K562 (cell line): ENCODE measurements around the gene TJAP1. TPM values are rescaled to one million over a fixed set of nuclear protein-coding genes. Genes with fewer than 3 reads are reported as not detected.
A peak's percentile ranks its signal among the peaks of the same experiment; 100 is the strongest.

Source experiments
- ATAC-seq: fragments of 200-7000 bp; cut with Tn5 transposase; 3 replicates; pipeline ENCODE4 v1.9.1; 2020; ENCODE audit warnings: moderate library complexity
- BruUV-seq: library from RNA; stranded (reverse); fragments of 400-500 nt; replicated peaks from 2 replicates; lab custom pipeline; 2021; lab: Mats Ljungman, UMichigan
- CTCF ChIA-PET: fragments of 300-600 bp; formaldehyde crosslinking; extraction: SDS; loops from one replicate; lab custom pipeline; 2021; ENCODE audit warnings: low intra/inter-chr PET ratio; lab: Yijun Ruan, JAX
- POLR2A ChIA-PET: fragments of 300-600, 350-650 bp; sonication (Branson Sonifier 250); formaldehyde crosslinking; extraction: SDS; loops from one replicate; lab custom pipeline; 2021; ENCODE audit warnings: antibody characterized with exemption, inconsistent platforms; lab: Yijun Ruan, JAX
- DNase-seq, 4 experiments: peaks; one replicate each; pipeline versions ENCODE4 v3.0.0 to v3.0.0-alpha.2; 2011 to 2018; ENCODE audit warnings: low spot score in 3 of 4, mixed read lengths in 3 of 4; ENCODE audit errors: extremely low read depth in 1 of 4
- FAIRE-seq: peaks from 2 replicates; lab custom pipeline; 2011; peaks lifted over from hg19 to GRCh38; lab: Jason Lieb, UNC
- H2AFZ ChIP-seq: 2 replicates; pipeline ENCODE4 v1.6.0; 2011; ENCODE audit warnings: low read depth, low read length, control low read depth, inconsistent platforms
- H3K27ac ChIP-seq: fragments of 200-600 bp; 3 replicates; pipeline ENCODE4 v1.8.0; 2011; ENCODE audit warnings: low read depth, mild to moderate bottlenecking, control low read depth, inconsistent platforms, low read length, moderate library complexity, mixed read lengths; ENCODE audit errors: extremely low read depth
- H3K27me3 ChIP-seq, 2 experiments: fragments of 300-600 bp in 1 of 2; 2 replicates in 1 of 2; 3 replicates in 1 of 2; pipeline versions ENCODE4 v1.6.0 to v1.8.0; 2011; ENCODE audit warnings: inconsistent platforms in 2 of 2, low read length in 2 of 2, mild to moderate bottlenecking in 1 of 2, mixed read lengths in 1 of 2, moderate library complexity in 1 of 2; ENCODE audit not compliant: control insufficient read depth in 2 of 2, insufficient read depth in 2 of 2
- H3K36me3 ChIP-seq: fragments of 300-600 bp; 3 replicates; pipeline ENCODE4 v1.8.0; 2011; ENCODE audit warnings: mild to moderate bottlenecking, low read length, inconsistent platforms; ENCODE audit not compliant: control insufficient read depth, insufficient read depth
- H3K4me1 ChIP-seq, 2 experiments: fragments of 200-600 bp in 1 of 2; replicated peaks in 1 of 2; 2 replicates in 1 of 2; 3 replicates in 1 of 2; pipeline versions ENCODE4 v1.5.1 to v1.8.0; 2011; ENCODE audit warnings: inconsistent platforms in 2 of 2, low read length in 2 of 2, mild to moderate bottlenecking in 1 of 2, mixed read lengths in 1 of 2, moderate library complexity in 1 of 2; ENCODE audit not compliant: control insufficient read depth in 2 of 2, insufficient read depth in 2 of 2
- H3K4me2 ChIP-seq: 2 replicates; pipeline ENCODE4 v1.6.1; 2011; ENCODE audit warnings: low read length, control low read depth, inconsistent platforms, mixed read lengths; ENCODE audit not compliant: insufficient read depth
- H3K4me3 ChIP-seq: fragments of 200-600 bp; sonication (generic), shearing (Covaris generic); 2 replicates; pipeline ENCODE4 v1.5.1; 2016; ENCODE audit warnings: control low read depth, inconsistent platforms
- H3K79me2 ChIP-seq: fragments of 200-600 bp; 3 replicates; pipeline ENCODE4 v1.8.0; 2011; ENCODE audit warnings: low read length, inconsistent platforms; ENCODE audit not compliant: control insufficient read depth, insufficient read depth
- H3K9ac ChIP-seq, 2 experiments: 2 replicates each; pipeline versions ENCODE4 v1.6.0 to v1.6.1; 2011; ENCODE audit warnings: low read depth in 2 of 2, low read length in 2 of 2, control low read depth in 1 of 2, inconsistent platforms in 1 of 2, mild to moderate bottlenecking in 1 of 2, mixed read lengths in 1 of 2; ENCODE audit not compliant: insufficient read depth in 1 of 2
- H3K9me1 ChIP-seq: one replicate; pipeline ENCODE4 v1.6.0; 2011; ENCODE audit warnings: inconsistent platforms, mild to moderate bottlenecking, low read length, moderate library complexity; ENCODE audit not compliant: control insufficient read depth, insufficient read depth
- H3K9me3 ChIP-seq: replicated peaks from 2 replicates; pipeline ENCODE4 v1.5.1; 2011; ENCODE audit warnings: low read depth, low read length, inconsistent platforms; ENCODE audit not compliant: control insufficient read depth, insufficient read depth
- H4K20me1 ChIP-seq: replicated peaks from 2 replicates; pipeline ENCODE4 v1.6.1; 2011; ENCODE audit warnings: low read length, inconsistent platforms, mixed read lengths; ENCODE audit not compliant: control insufficient read depth, insufficient read depth
- ATF2 ChIP-seq: sonication (generic); formaldehyde crosslinking; IDR thresholded peaks from 2 replicates; pipeline ENCODE4 v1.8.1; 2022; ENCODE audit warnings: missing genetic modification reagents
- RBFOX2 ChIP-seq: fragments of 200-400 bp; formaldehyde crosslinking; IDR thresholded peaks from 2 replicates; pipeline ENCODE4 v1.6.1; 2017; ENCODE audit warnings: low read depth, mild to moderate bottlenecking, low read length, moderate library complexity
- TCF3 ChIP-seq: sonication (generic); formaldehyde crosslinking; IDR thresholded peaks from 2 replicates; pipeline ENCODE4 v1.4.0; 2020; ENCODE audit warnings: mild to moderate bottlenecking, missing genetic modification reagents
- WGBS: fragments of 100-300 bp; shearing (Covaris generic); methylation state at CpG from one replicate; pipeline ENCODE4 v1.1.6; 2016; ENCODE audit warnings: low coverage, mixed read lengths; ENCODE audit not compliant: insufficient coverage; ENCODE audit errors: missing lambda C conversion rate; 5-methylcytosine and 5-hydroxymethylcytosine counted together
- in situ Hi-C: fragments of 300-500 bp; cut with MboI; formaldehyde crosslinking; loops from 4 replicates; pipeline ENCODE4 v1.15.0; 2018; ENCODE audit warnings: inconsistent platforms, mixed read lengths
- intact Hi-C: fragments of 100-400 bp; cut with micrococcal nuclease; formaldehyde crosslinking; loops from 2 replicates; pipeline ENCODE4 v1.14.2; 2022
- polyA plus RNA-seq, 8 experiments: library from polyadenylated mRNA; depleted of rRNA in 4 of 8; stranded (reverse) in 5 of 8; unstranded in 3 of 8; fragments of >200 nt; fragmentation: Nextera tagmentation in 2 of 8; fragmentation: Illumina TruSeq in 1 of 8; extraction: Ambion mirVana in 2 of 8; extraction: Trizol in 1 of 8; gene quantifications; 2 replicates each; pipeline versions ENCODE4 v1.2.1 to v1.2.3, GENCODE V29; 2011 to 2014; ENCODE audit warnings: inconsistent platforms in 1 of 8, missing spikeins in 1 of 8
- total RNA-seq, 7 experiments: library from RNA; depleted of rRNA in 6 of 7; stranded (reverse); fragments of >200 nt in 6 of 7; fragmentation: Illumina TruSeq in 2 of 7; extraction: Trizol in 2 of 7; gene quantifications; 2 replicates each; pipeline versions ENCODE4 v1.2.1 to v1.2.3, GENCODE V29; 2011 to 2021; ENCODE audit warnings: low replicate concordance in 1 of 7

Gene TJAP1
- total and polyA plus RNA-seq, 9 of the 15 experiments (the other 6 are each of a cell fraction or from before 2014, with no cell fraction given), result 0.06 to 35.8 (median 16.2) TPM

- Histone ChIP-seq H3K4me2 (no peak overlapping the region), H3K9ac (no peak overlapping the region; a peak in 1 of 4 replicates), H3K27me3 (no peaks in the 10 kb centered on the region), H3K4me1 (peaks cover 16 to 36% of the 10 kb centered on the region in 2 experiments), H3K27ac (no peak overlapping the region), H3K9me3 (no peaks in the 10 kb centered on the region), H3K4me3 (no peak overlapping the region), H3K9me1 (peaks cover 3% of the 10 kb centered on the region), H3K36me3 (peaks cover under 1% of the 10 kb centered on the region; the same call in 1 of the 3 replicates), H3K79me2 (0 out of 3 replicates have a peak, but pooled peaks cover 3% of the 10 kb centered on the region), H4K20me1 (peaks cover 29% of the 10 kb centered on the region), H2AFZ (no peak overlapping the region)
- intact Hi-C loops (no loop called here), in situ Hi-C loops (loop anchor here (5.0 kb wide), 1 partner anchor 230 kb away; no protein-coding TSS in a partner anchor)
- FAIRE-seq, result no peak
- 83% methylated on average over 10 of the region's 10 CpGs for WGBS
- CTCF ChIA-PET, result interaction anchor here (0.6 kb wide), 2 partner anchors 10 to 904 kb away, joined by 3 read pairs; no protein-coding TSS in a partner anchor
- POLR2A ChIA-PET, result interaction anchor here (0.6 to 8.5 kb wide), 7 partner anchors 10 to 296 kb away, joined by 3 to 54 read pairs (median 4); partner anchors contain the start of genes LRRC73, POLR1C, TJAP1 and YIPF3
- 0 out of 2 replicates have a peak, but pooled peaks have one; percentile 29 for TF ChIP-seq RBFOX2
- no peak for TF ChIP-seq TCF3
- DNase-seq, result no peak
- no TSS peak for BruUV-seq
- ATAC-seq, result no peak
These were observed 14.6 kb downstream of the TJAP1 start for GRCh38 chr6:43491750-43492661.

- in situ Hi-C loops (loop anchor here (5.0 kb wide), 1 partner anchor 230 kb away; no protein-coding TSS in a partner anchor), intact Hi-C loops (no loop called here)
- Histone ChIP-seq H4K20me1 (peaks cover 33% of the 10 kb centered on the region), H3K36me3 (peaks cover 7% of the 10 kb centered on the region; the same call in 1 of the 3 replicates), H3K79me2 (0 out of 3 replicates have a peak, but pooled peaks cover 3% of the 10 kb centered on the region), H3K4me3 (no peak overlapping the region), H3K9me3 (no peaks in the 10 kb centered on the region), H2AFZ (no peak overlapping the region), H3K27me3 (no peaks in the 10 kb centered on the region), H3K4me1 (peaks cover 16 to 36% of the 10 kb centered on the region in 2 experiments), H3K27ac (no peak overlapping the region), H3K4me2 (no peak overlapping the region), H3K9ac (no peak overlapping the region; a peak in 1 of 4 replicates), H3K9me1 (peaks cover 3% of the 10 kb centered on the region)
- ATAC-seq (no peak), DNase-seq (no peak), FAIRE-seq (no peak)
- POLR2A ChIA-PET, result interaction anchor here (0.7 to 8.5 kb wide), 7 partner anchors 9 to 296 kb away, joined by 3 to 54 read pairs (median 3); partner anchors contain the start of genes LRRC73, POLR1C and YIPF3
- CTCF ChIA-PET, result no interaction called here
- 81% methylated on average over 3 of the region's 3 CpGs for WGBS
- no TSS peak for BruUV-seq
- TF ChIP-seq ATF2 (CRISPR knock-in tag), result 0 out of 2 replicates have a peak, but pooled peaks have one; percentile 32
These were observed 15.3 kb downstream of the TJAP1 start for GRCh38 chr6:43492673-43493072.
